Common myeloid progenitor, CD34-positive (primary cell): ENCODE data around the gene HOXA6.
A peak's percentile ranks its signal among the peaks of the same experiment; 100 is the strongest.

Experiments
- CTCF ChIA-PET: fragments of 350-600 bp; sonication (Branson Sonifier 250); formaldehyde crosslinking; loops from one replicate; lab custom pipeline; 2021; ENCODE audit warnings: antibody characterized with exemption; lab: Charles Lee
- POLR2A ChIA-PET: fragments of 350-600 bp; sonication (Branson Sonifier 250); formaldehyde crosslinking; loops from one replicate; lab custom pipeline; 2021; ENCODE audit warnings: antibody characterized with exemption; lab: Charles Lee
- DNase-seq, 3 donors: peaks; one replicate each; pipeline versions ENCODE4 v3.0.0 to v3.0.0-alpha.2; 2013
- H3K27ac ChIP-seq, 2 experiments: 1 replicate in 1 of 2; 2 replicates in 1 of 2; pipeline ENCODE4 v1.7.0; 2013; ENCODE audit warnings: inconsistent platforms in 2 of 2, low read length in 2 of 2, mild to moderate bottlenecking in 2 of 2, low read depth in 1 of 2, moderate library complexity in 1 of 2; ENCODE audit not compliant: severe bottlenecking in 2 of 2, insufficient read depth in 1 of 2, poor library complexity in 1 of 2
- H3K27me3 ChIP-seq, 5 experiments: replicated peaks in 2 of 5; 1 replicate in 3 of 5; 2 replicates in 2 of 5; pipeline versions ENCODE4 v1.6.1 to v1.7.0; 2013; ENCODE audit warnings: low read length in 4 of 5, mild to moderate bottlenecking in 2 of 5, moderate library complexity in 2 of 5, inconsistent platforms in 1 of 5; ENCODE audit not compliant: insufficient read depth in 5 of 5, control insufficient read depth in 4 of 5
- H3K36me3 ChIP-seq, 4 experiments: 1 replicate in 2 of 4; 2 replicates in 2 of 4; pipeline versions ENCODE4 v1.6.1 to v1.7.0; 2013; ENCODE audit warnings: low read length in 3 of 4, control low read depth in 1 of 4, mild to moderate bottlenecking in 1 of 4; ENCODE audit not compliant: control insufficient read depth in 4 of 4, insufficient read depth in 4 of 4
- H3K4me1 ChIP-seq, 4 experiments: 1 replicate in 3 of 4; 2 replicates in 1 of 4; pipeline versions ENCODE4 v1.6.1 to v1.7.1; 2013; ENCODE audit warnings: low read length in 3 of 4, mild to moderate bottlenecking in 3 of 4, control low read depth in 1 of 4, inconsistent platforms in 1 of 4, moderate library complexity in 1 of 4; ENCODE audit not compliant: control insufficient read depth in 4 of 4, insufficient read depth in 4 of 4; ENCODE audit errors: control extremely low read depth in 1 of 4
- H3K4me3 ChIP-seq, 7 experiments: 1 replicate in 4 of 7; 2 replicates in 3 of 7; pipeline versions ENCODE4 v1.5.1 to v1.7.0; 2013; ENCODE audit warnings: mild to moderate bottlenecking in 7 of 7, low read length in 6 of 7, moderate library complexity in 6 of 7, inconsistent platforms in 2 of 7, low read depth in 2 of 7, control low read depth in 1 of 7; ENCODE audit not compliant: insufficient read depth in 4 of 7, control insufficient read depth in 1 of 7; ENCODE audit errors: extremely low read depth in 1 of 7
- H3K9me3 ChIP-seq, 5 experiments: 1 replicate in 4 of 5; 2 replicates in 1 of 5; pipeline versions ENCODE4 v1.6.1 to v1.7.1; 2013; ENCODE audit warnings: low read length in 4 of 5, mild to moderate bottlenecking in 2 of 5, inconsistent platforms in 1 of 5, low read depth in 1 of 5, moderate library complexity in 1 of 5; ENCODE audit not compliant: control insufficient read depth in 4 of 5, insufficient read depth in 2 of 5; ENCODE audit errors: control extremely low read depth in 1 of 5
- WGBS: methylation state at CpG from one replicate; pipeline ENCODE4 v1.1.5; 2013; ENCODE audit not compliant: insufficient coverage; 5-methylcytosine and 5-hydroxymethylcytosine counted together

Gene HOXA6

GRCh38 chr7:27101171-27101956, 46.2 kb downstream of the HOXA6 start:
- Histone ChIP-seq H3K27me3 (peaks cover 15 to 95% (median 47%) of the 10 kb centered on the region in 5 experiments), H3K4me1 (peaks cover 2 to 44% (median 35%) of the 10 kb centered on the region in 4 experiments), H3K9me3 (no peaks in the 10 kb centered on the region), H3K36me3 (peaks cover 0 to 15% (median 2%) of the 10 kb centered on the region in 4 experiments), H3K4me3 (peak overlapping the region in 1 of 7 experiments; percentile 11), H3K27ac (no peak overlapping the region)
- CTCF ChIA-PET, result interaction anchor here (1.0 to 1.1 kb wide), 2 partner anchors 63 to 418 kb away, joined by 3 read pairs; no protein-coding TSS in a partner anchor
- WGBS, result over 99% methylated on average over 18 of the region's 25 CpGs
- POLR2A ChIA-PET, result no interaction called here
- no peak for DNase-seq

- Histone ChIP-seq H3K27ac (no peak overlapping the region), H3K9me3 (no peaks in the 10 kb centered on the region), H3K4me3 (no peak overlapping the region), H3K4me1 (peaks cover 2 to 48% (median 39%) of the 10 kb centered on the region in 4 experiments), H3K27me3 (peaks cover 15 to 98% (median 47%) of the 10 kb centered on the region in 5 experiments), H3K36me3 (peaks cover 0 to 10% (median 1%) of the 10 kb centered on the region in 4 experiments)
- no peak for DNase-seq
- WGBS, result 98% methylated on average over 8 of the region's 8 CpGs
- CTCF ChIA-PET, result interaction anchor here (1.0 to 1.1 kb wide), 2 partner anchors 63 to 418 kb away, joined by 3 read pairs; no protein-coding TSS in a partner anchor
- POLR2A ChIA-PET, result no interaction called here
Measured at GRCh38 chr7:27100694-27101170, 46.8 kb downstream of the HOXA6 start.

DNA sequence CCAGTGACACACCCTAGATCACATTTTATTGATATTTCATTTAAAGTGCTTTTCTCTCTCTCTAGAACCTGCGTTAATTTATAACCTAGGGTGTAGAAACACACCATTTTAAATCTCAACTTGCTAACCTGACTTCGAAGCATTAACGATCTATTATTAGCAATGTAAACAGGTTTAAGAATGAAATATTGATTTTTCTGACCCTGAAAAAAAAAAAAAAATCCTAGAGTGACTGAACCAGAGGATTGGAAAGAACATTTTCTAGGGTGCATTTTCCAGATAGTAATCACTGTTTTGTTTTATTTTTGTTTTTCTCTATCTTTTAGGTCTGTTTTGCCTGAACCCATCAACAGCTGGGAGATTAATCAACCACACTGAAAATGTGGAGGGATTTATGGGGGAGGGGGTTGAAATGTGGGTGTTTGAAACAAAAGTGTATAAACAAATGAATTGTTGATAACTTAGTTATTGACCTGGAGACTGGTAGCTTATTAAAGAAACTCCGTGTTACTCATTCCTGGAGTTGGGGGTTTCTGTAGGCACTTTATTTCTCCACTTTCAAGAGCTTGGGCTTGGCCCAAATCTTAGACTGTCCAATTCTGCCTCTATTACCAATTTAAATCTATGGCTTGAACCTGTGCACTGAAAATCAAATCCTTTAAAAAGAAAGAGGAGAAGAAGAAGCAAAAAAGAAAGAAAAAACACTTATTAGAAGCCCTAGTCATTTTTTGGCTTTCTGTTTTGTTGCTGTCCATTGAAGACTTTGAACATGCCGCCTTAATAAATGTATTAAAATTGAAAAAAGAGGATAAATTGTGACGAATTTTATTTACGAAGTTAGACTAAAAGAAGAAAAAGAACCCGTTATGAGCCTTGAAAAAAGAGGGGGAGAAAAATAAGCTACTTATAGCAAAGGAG, 47.9 kb downstream of the HOXA6 start:
- Histone ChIP-seq H3K9me3 (no peaks in the 10 kb centered on the region), H3K4me3 (no peak overlapping the region), H3K27me3 (peaks cover 15 to 98% (median 52%) of the 10 kb centered on the region in 5 experiments), H3K4me1 (peaks cover 2 to 55% (median 46%) of the 10 kb centered on the region in 4 experiments), H3K27ac (no peak overlapping the region), H3K36me3 (peaks cover 0 to 8% (median 1%) of the 10 kb centered on the region in 4 experiments)
- POLR2A ChIA-PET, result no interaction called here
- CTCF ChIA-PET, result interaction anchor here (0.7 to 3.8 kb wide), 7 partner anchors 46 to 734 kb away, joined by 3 to 24 read pairs (median 3); partner anchors contain the start of gene HOXA3
- no peak for DNase-seq
- WGBS, result no CpG with 5 or more reads among the region's 8 CpGs

DNA sequence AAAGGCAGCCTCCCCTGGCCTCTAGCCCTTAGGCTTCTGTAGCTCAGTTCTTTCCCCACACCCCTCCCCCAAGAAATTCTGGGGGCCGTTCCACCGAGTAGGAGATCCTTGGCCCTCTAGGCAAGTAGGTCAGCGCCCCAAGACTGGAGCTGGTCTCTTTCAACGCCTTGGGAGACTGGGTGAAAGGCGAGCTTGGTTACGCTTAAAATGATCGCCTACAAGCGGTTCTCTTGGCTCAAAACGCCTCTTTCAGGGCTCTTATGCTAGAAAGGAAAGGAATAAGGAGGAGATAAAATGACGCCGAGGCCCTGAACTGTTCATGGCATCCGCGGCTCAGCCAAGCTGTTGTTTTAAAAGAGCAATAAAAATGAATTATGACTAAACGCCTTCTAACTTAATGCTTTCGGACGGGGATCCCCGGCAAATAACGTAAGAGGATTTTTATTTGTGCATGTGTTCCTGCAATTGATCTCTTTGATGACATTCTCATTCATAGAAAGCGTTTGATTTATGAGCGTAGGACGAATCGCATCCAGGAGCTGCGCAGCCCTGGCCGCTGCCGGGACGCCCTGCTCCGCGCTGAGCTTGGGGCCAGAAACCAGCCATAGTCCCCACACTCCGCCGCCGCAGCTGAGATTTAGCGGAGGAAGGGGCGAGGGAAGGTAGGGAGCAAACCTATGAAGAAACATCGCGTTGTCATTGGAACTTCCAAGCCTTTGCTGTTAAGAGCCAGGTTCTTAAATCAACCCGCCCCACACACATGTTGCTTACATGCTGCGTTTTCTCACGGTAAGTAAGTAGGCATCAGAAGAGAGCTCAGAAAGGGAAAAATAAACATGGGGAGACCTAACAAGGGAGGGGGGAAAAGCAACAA, 48.8 kb downstream of the HOXA6 start:
- ChIA-PET POLR2A (interaction anchor here (0.7 kb wide), 1 partner anchor 410 kb away, joined by 3 read pairs; no protein-coding TSS in a partner anchor), CTCF (interaction anchor here (0.7 to 3.8 kb wide), 11 partner anchors 10 to 734 kb away, joined by 3 to 24 read pairs (median 3); partner anchors contain the start of gene HOXA3)
- H3K9me3 ChIP-seq, result no peaks in the 10 kb centered on the region
- H3K4me3 ChIP-seq, result peak overlapping the region in 5 of 7 experiments; percentile 0 to 44 (median 19)
- no peak overlapping the region for H3K27ac ChIP-seq
- peaks cover 0 to 8% (median 1%) of the 10 kb centered on the region in 4 experiments for H3K36me3 ChIP-seq
- peaks cover 16 to 98% (median 54%) of the 10 kb centered on the region in 5 experiments for H3K27me3 ChIP-seq
- H3K4me1 ChIP-seq, result peaks cover 2 to 55% (median 48%) of the 10 kb centered on the region in 4 experiments
- 14% methylated on average over 20 of the region's 38 CpGs for WGBS
- DNase-seq, result peak in 1 of 3 donors; percentile 55

DNA sequence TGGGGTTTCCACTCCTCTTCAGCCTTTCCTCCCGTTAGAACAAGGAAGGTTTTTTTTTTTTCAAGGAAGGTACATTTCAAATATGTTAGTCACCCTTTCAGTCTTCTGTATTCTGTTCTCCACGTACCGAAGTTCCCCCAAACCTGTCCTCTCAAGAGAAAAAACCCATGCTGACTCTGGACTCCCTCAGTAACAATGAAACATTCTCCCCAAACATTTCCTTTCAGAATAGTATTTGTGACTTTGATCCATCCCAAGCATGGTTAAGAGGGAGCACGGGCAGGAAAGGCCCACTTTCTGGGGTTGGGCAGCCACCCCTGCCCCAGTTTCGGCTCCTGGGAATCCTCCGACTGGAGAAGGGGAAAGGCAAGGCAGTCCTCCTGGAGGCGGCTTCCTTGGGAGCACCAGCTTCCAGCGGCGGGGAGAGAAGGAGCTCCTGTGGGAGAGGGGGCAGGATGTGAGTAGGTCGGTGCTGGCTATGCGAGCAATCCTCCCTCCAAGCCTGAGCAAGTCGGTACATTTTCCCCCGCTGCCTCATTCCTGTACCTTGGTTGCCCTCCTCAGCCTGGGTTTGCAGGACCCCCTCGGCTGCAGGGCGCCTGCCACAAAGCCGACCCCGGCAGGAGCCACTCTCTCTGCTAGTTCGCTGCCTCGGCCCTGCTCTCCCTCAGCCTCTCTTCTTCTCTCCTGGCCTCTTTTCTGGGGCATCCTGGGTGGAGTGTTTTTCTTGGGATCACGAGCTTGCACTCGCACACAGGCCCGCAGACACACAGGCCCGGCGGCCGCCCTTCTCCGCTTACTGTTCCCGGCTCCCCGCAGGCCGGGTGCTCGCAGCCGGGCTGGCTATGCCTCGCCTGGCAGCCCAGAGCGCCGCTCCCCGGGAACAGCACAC, 49.6 kb downstream of the HOXA6 start:
- H3K4me3 ChIP-seq, result peak overlapping the region in 3 of 7 experiments; percentile 17 to 68 (median 34)
- peaks cover 2 to 51% (median 44%) of the 10 kb centered on the region in 4 experiments for H3K4me1 ChIP-seq
- POLR2A ChIA-PET, result interaction anchor here (0.7 kb wide), 1 partner anchor 409 kb away, joined by 3 read pairs; no protein-coding TSS in a partner anchor
- H3K9me3 ChIP-seq, result no peaks in the 10 kb centered on the region
- peaks cover 24 to 98% (median 49%) of the 10 kb centered on the region in 5 experiments for H3K27me3 ChIP-seq
- CTCF ChIA-PET, result interaction anchor here (0.7 to 3.8 kb wide), 13 partner anchors 11 to 415 kb away, joined by 3 to 24 read pairs (median 3); partner anchors contain the start of gene HOXA3
- DNase-seq, result no peak
- WGBS, result 24% methylated on average over 24 of the region's 35 CpGs
- H3K27ac ChIP-seq, result no peak overlapping the region
- H3K36me3 ChIP-seq, result peaks cover 0 to 8% (median 1%) of the 10 kb centered on the region in 4 experiments
